Hepatocyte (in vitro differentiated cells): ENCODE measurements around the gene RAB3D. TPM values are rescaled to one million over a fixed set of nuclear protein-coding genes. Genes with fewer than 3 reads are reported as not detected.

ENCODE experiments used
- DNase-seq: peaks from one replicate; pipeline ENCODE4 v3.0.0-alpha.2; 2016; ENCODE audit warnings: low spot score
- H2AFZ ChIP-seq: fragments of 200-600 bp; sonication (generic); 2 replicates; pipeline ENCODE4 v1.6.0; 2016; ENCODE audit warnings: antibody characterized with exemption, mild to moderate bottlenecking
- H3K27ac ChIP-seq: fragments of 200-600 bp; sonication (generic); 2 replicates; pipeline ENCODE4 v1.5.1; 2016; ENCODE audit warnings: mild to moderate bottlenecking
- H3K27me3 ChIP-seq: fragments of 200-600 bp; sonication (generic); 2 replicates; pipeline ENCODE4 v1.6.1; 2016
- H3K36me3 ChIP-seq: fragments of 200-600 bp; sonication (generic); replicated peaks from 2 replicates; pipeline ENCODE4 v1.5.1; 2016; ENCODE audit warnings: low read depth; ENCODE audit not compliant: insufficient read depth
- H3K4me1 ChIP-seq: fragments of 200-600 bp; sonication (generic); 2 replicates; pipeline ENCODE4 v1.5.1; 2016; ENCODE audit warnings: mild to moderate bottlenecking, moderate library complexity; ENCODE audit not compliant: insufficient read depth
- H3K4me2 ChIP-seq: fragments of 200-600 bp; sonication (generic); 2 replicates; pipeline ENCODE4 v1.6.0; 2016
- H3K4me3 ChIP-seq: fragments of 200-600 bp; sonication (generic); 2 replicates; pipeline ENCODE4 v1.5.1; 2016; ENCODE audit warnings: mild to moderate bottlenecking
- H3K79me2 ChIP-seq: fragments of 200-600 bp; sonication (generic); 2 replicates; pipeline ENCODE4 v1.6.0; 2017; ENCODE audit warnings: mild to moderate bottlenecking
- H3K9me2 ChIP-seq: fragments of 200-600 bp; sonication (generic); replicated peaks from 2 replicates; pipeline ENCODE4 v1.6.0; 2017; ENCODE audit warnings: mild to moderate bottlenecking; ENCODE audit not compliant: insufficient read depth
- H3K9me3 ChIP-seq: fragments of 200-600 bp; sonication (generic); 2 replicates; pipeline ENCODE4 v1.5.1; 2016; ENCODE audit warnings: low read depth, mild to moderate bottlenecking
- H4K20me1 ChIP-seq: fragments of 200-600 bp; sonication (generic); 2 replicates; pipeline ENCODE4 v1.6.0; 2016; ENCODE audit warnings: mild to moderate bottlenecking; ENCODE audit not compliant: insufficient read depth, poor library complexity, severe bottlenecking
- CTCF ChIP-seq: fragments of 200-600 bp; sonication (generic); IDR thresholded peaks from 2 replicates; pipeline ENCODE4 v1.5.1; 2016; ENCODE audit warnings: antibody characterized with exemption, mild to moderate bottlenecking; ENCODE audit not compliant: poor library complexity
- EZH2 ChIP-seq: fragments of 200-600 bp; sonication (generic); IDR thresholded peaks from 2 replicates; pipeline ENCODE4 v1.6.1; 2016; ENCODE audit warnings: antibody characterized with exemption, mild to moderate bottlenecking, borderline replicate concordance
- EZH2phosphoT487 ChIP-seq: fragments of 200-600 bp; sonication (generic); IDR thresholded peaks from one replicate; pipeline ENCODE4 v1.6.1; 2018; ENCODE audit warnings: antibody characterized with exemption, mild to moderate bottlenecking, low read depth, moderate library complexity; ENCODE audit not compliant: unreplicated experiment, severe bottlenecking
- WGBS: methylation state at CpG from one replicate; pipeline ENCODE4 v1.1.6; 2016; ENCODE audit warnings: low lambda C conversion rate; ENCODE audit errors: missing lambda C conversion rate; 5-methylcytosine and 5-hydroxymethylcytosine counted together
- polyA plus RNA-seq: library from polyadenylated mRNA; unstranded; fragments of >200 nt; fragmentation: Nextera tagmentation; extraction: Ambion mirVana; gene quantifications from 2 replicates; pipeline ENCODE4 v1.2.1, GENCODE V29; 2016
- total RNA-seq: library from RNA; depleted of rRNA; stranded (reverse); fragments of >200 nt; gene quantifications from 2 replicates; pipeline ENCODE4 v1.2.3, GENCODE V29; 2014

RAB3D gene
- total and polyA plus RNA-seq, 2 experiments from 2014 or later = 32.6 to 63.7 TPM

- Histone ChIP-seq H3K27me3 (no peaks in the 10 kb centered on the region), H3K27ac (peak overlapping the region; percentile 70), H3K9me3 (no peaks in the 10 kb centered on the region), H3K4me3 (peak overlapping the region; percentile 44), H2AFZ (peak overlapping the region; percentile 4), H3K4me1 (peaks cover 11% of the 10 kb centered on the region), H3K4me2 (peak overlapping the region; percentile 82), H3K79me2 (peaks cover 4% of the 10 kb centered on the region), H4K20me1 (no peaks in the 10 kb centered on the region), H3K36me3 (no peaks in the 10 kb centered on the region), H3K9me2 (no peaks in the 10 kb centered on the region)
- no peak for TF ChIP-seq EZH2phosphoT487
- TF ChIP-seq EZH2 = no peak
- TF ChIP-seq CTCF = no peak
- no peak for DNase-seq
- 3% methylated on average over 9 of the region's 9 CpGs for WGBS
Observed at GRCh38 chr19:11383706-11384048, 44.2 kb upstream of the RAB3D start.

GRCh38 chr19:11382898-11383705 lies 43.6 kb upstream of the RAB3D start:
- Histone ChIP-seq H4K20me1 (no peaks in the 10 kb centered on the region), H2AFZ (peak overlapping the region; percentile 4), H3K36me3 (no peaks in the 10 kb centered on the region), H3K4me3 (peak overlapping the region; percentile 44), H3K79me2 (peaks cover 4% of the 10 kb centered on the region), H3K4me2 (peak overlapping the region; percentile 82), H3K27me3 (no peaks in the 10 kb centered on the region), H3K4me1 (peaks cover 11% of the 10 kb centered on the region), H3K27ac (peak overlapping the region; percentile 70), H3K9me3 (no peaks in the 10 kb centered on the region), H3K9me2 (no peaks in the 10 kb centered on the region)
- peak; percentile 81 for DNase-seq
- TF ChIP-seq EZH2phosphoT487 (no peak), EZH2 (peak; percentile 27), CTCF (peak; percentile 71)
- WGBS = 1% methylated on average over 54 of the region's 65 CpGs

- peaks cover 7% of the 10 kb centered on the region for H3K79me2 ChIP-seq
- peak overlapping the region; percentile 22 for H3K4me3 ChIP-seq
- 6% methylated on average over 43 of the region's 54 CpGs for WGBS
- peaks cover 13% of the 10 kb centered on the region for H3K4me1 ChIP-seq
- H3K36me3 ChIP-seq = no peaks in the 10 kb centered on the region
- H4K20me1 ChIP-seq = no peaks in the 10 kb centered on the region
- peak; percentile 66 for TF ChIP-seq CTCF
- TF ChIP-seq EZH2 = no peak
- H3K9me3 ChIP-seq = no peaks in the 10 kb centered on the region
- peak overlapping the region; percentile 20 for H2AFZ ChIP-seq
- H3K27ac ChIP-seq = peak overlapping the region; percentile 30
- H3K4me2 ChIP-seq = peak overlapping the region; percentile 82
- DNase-seq = peak; percentile 96
- no peaks in the 10 kb centered on the region for H3K27me3 ChIP-seq
- no peaks in the 10 kb centered on the region for H3K9me2 ChIP-seq
Observed at GRCh38 chr19:11380653-11381537, 41.4 kb upstream of the RAB3D start.
